ENCODE measurements around the gene RAG1. TPM values are rescaled to one million over a fixed set of nuclear protein-coding genes. Genes with fewer than 3 reads are reported as not detected.

RAG1 gene
- total RNA-seq, 2 donors from 2014 or later: 0.39 to 0.50 TPM

GRCh38 chr11:36569095-36569494, 1.3 kb downstream of the RAG1 start:
- H3K27ac Mint-ChIP-seq: no peak overlapping the region
- ATAC-seq (replicated peaks in 1 of 2): no peak
- peaks cover 5% of the 10 kb centered on the region for H3K4me1 Mint-ChIP-seq (ENCODE audit: low read depth)
- no peaks in the 10 kb centered on the region for H3K9me3 Mint-ChIP-seq
- peaks cover 60% of the 10 kb centered on the region for H3K27me3 Mint-ChIP-seq (ENCODE audit: low read depth)
- no peaks in the 10 kb centered on the region for H3K36me3 Mint-ChIP-seq (ENCODE audit: insufficient read depth in 2 of 2)
- no peak for DNase-seq
- H3K4me3 Mint-ChIP-seq: no peak overlapping the region

GRCh38 chr11:36574486-36574885, 6.7 kb downstream of the RAG1 start:
- H3K27ac Mint-ChIP-seq: no peak overlapping the region
- H3K27me3 Mint-ChIP-seq (ENCODE audit: low read depth): peaks cover 37% of the 10 kb centered on the region
- H3K9me3 Mint-ChIP-seq: no peaks in the 10 kb centered on the region
- H3K4me3 Mint-ChIP-seq: no peak overlapping the region
- no peaks in the 10 kb centered on the region for H3K4me1 Mint-ChIP-seq (ENCODE audit: low read depth)
- ATAC-seq (replicated peaks in 1 of 2) (no peak), DNase-seq (no peak)
- no peaks in the 10 kb centered on the region for H3K36me3 Mint-ChIP-seq (ENCODE audit: insufficient read depth in 2 of 2)

- ATAC-seq (replicated peaks in 1 of 2): no peak
- H3K27ac Mint-ChIP-seq: no peak overlapping the region
These were observed 9.6 kb downstream of the RAG1 start for GRCh38 chr11:36577373-36577772.

GRCh38 chr11:36577859-36578258, 10.1 kb downstream of the RAG1 start:
- Mint-ChIP-seq H3K36me3 (ENCODE audit: insufficient read depth in 2 of 2) (peaks cover 2 to 5% of the 10 kb centered on the region in 2 donors), H3K9me3 (peaks cover 6% of the 10 kb centered on the region in 2 donors), H3K4me1 (ENCODE audit: low read depth) (no peaks in the 10 kb centered on the region), H3K27ac (no peak overlapping the region), H3K27me3 (ENCODE audit: low read depth) (peaks cover 7% of the 10 kb centered on the region), H3K4me3 (no peak overlapping the region)
- no peak for DNase-seq
- ATAC-seq (replicated peaks in 1 of 2): no peak

More at GRCh38 chr11:36577373-36577772, 9.6 kb downstream of the RAG1 start:
- peaks cover 6% of the 10 kb centered on the region in 2 donors for H3K9me3 Mint-ChIP-seq
- H3K27me3 Mint-ChIP-seq (ENCODE audit: low read depth): peaks cover 12% of the 10 kb centered on the region
- peaks cover 2 to 5% of the 10 kb centered on the region in 2 donors for H3K36me3 Mint-ChIP-seq (ENCODE audit: insufficient read depth in 2 of 2)
- H3K4me3 Mint-ChIP-seq: no peak overlapping the region
- no peak for DNase-seq
- H3K4me1 Mint-ChIP-seq (ENCODE audit: low read depth): no peaks in the 10 kb centered on the region

- Mint-ChIP-seq H3K27me3 (ENCODE audit: low read depth) (peaks cover 7% of the 10 kb centered on the region), H3K9me3 (peaks cover 6% of the 10 kb centered on the region in 2 donors), H3K27ac (no peak overlapping the region), H3K36me3 (ENCODE audit: insufficient read depth in 2 of 2) (peaks cover 2 to 5% of the 10 kb centered on the region in 2 donors), H3K4me1 (ENCODE audit: low read depth) (no peaks in the 10 kb centered on the region), H3K4me3 (no peak overlapping the region)
- ATAC-seq (replicated peaks in 1 of 2): no peak
- DNase-seq: no peak
These were observed 10.7 kb downstream of the RAG1 start for GRCh38 chr11:36578458-36578857.

GRCh38 chr11:36581536-36581935, 13.7 kb downstream of the RAG1 start:
- ATAC-seq (replicated peaks in 1 of 2) (no peak), DNase-seq (no peak)
- Mint-ChIP-seq H3K4me1 (ENCODE audit: low read depth) (no peaks in the 10 kb centered on the region), H3K4me3 (no peak overlapping the region), H3K27ac (no peak overlapping the region), H3K36me3 (ENCODE audit: insufficient read depth in 2 of 2) (peaks cover 2 to 5% of the 10 kb centered on the region in 2 donors), H3K27me3 (ENCODE audit: low read depth) (peaks cover 7% of the 10 kb centered on the region), H3K9me3 (peaks cover 6% of the 10 kb centered on the region in 2 donors)

- H3K27me3 Mint-ChIP-seq (ENCODE audit: low read depth): peaks cover 6% of the 10 kb centered on the region
- H3K4me3 Mint-ChIP-seq: no peak overlapping the region
- peaks cover 6% of the 10 kb centered on the region in 2 donors for H3K9me3 Mint-ChIP-seq
- ATAC-seq (replicated peaks in 1 of 2): no peak
- DNase-seq: no peak
- H3K36me3 Mint-ChIP-seq (ENCODE audit: insufficient read depth in 2 of 2): peaks cover 2 to 5% of the 10 kb centered on the region in 2 donors
- H3K4me1 Mint-ChIP-seq (ENCODE audit: low read depth): no peaks in the 10 kb centered on the region
- H3K27ac Mint-ChIP-seq: no peak overlapping the region
These were observed 15.9 kb downstream of the RAG1 start for GRCh38 chr11:36583667-36584066.

GRCh38 chr11:36586543-36586942, 18.7 kb downstream of the RAG1 start:
- peak in 1 of 2 donors; percentile 28 for ATAC-seq (replicated peaks in 1 of 2)
- no peak for DNase-seq
- H3K9me3 Mint-ChIP-seq: peaks cover 6% of the 10 kb centered on the region in 2 donors
- no peak overlapping the region for H3K27ac Mint-ChIP-seq
- peaks cover 2 to 5% of the 10 kb centered on the region in 2 donors for H3K36me3 Mint-ChIP-seq (ENCODE audit: insufficient read depth in 2 of 2)
- H3K27me3 Mint-ChIP-seq (ENCODE audit: low read depth): peaks cover 16% of the 10 kb centered on the region
- H3K4me3 Mint-ChIP-seq: no peak overlapping the region
- H3K4me1 Mint-ChIP-seq (ENCODE audit: low read depth): no peaks in the 10 kb centered on the region

GRCh38 chr11:36588099-36588498, 20.3 kb downstream of the RAG1 start:
- Mint-ChIP-seq H3K36me3 (ENCODE audit: insufficient read depth in 2 of 2) (no peaks in the 10 kb centered on the region), H3K4me3 (no peak overlapping the region), H3K4me1 (ENCODE audit: low read depth) (no peaks in the 10 kb centered on the region), H3K27ac (no peak overlapping the region), H3K27me3 (ENCODE audit: low read depth) (peaks cover 19% of the 10 kb centered on the region), H3K9me3 (no peaks in the 10 kb centered on the region)
- DNase-seq: no peak
- no peak for ATAC-seq (replicated peaks in 1 of 2)

GRCh38 chr11:36590513-36590912, 22.7 kb downstream of the RAG1 start:
- Mint-ChIP-seq H3K4me3 (no peak overlapping the region), H3K4me1 (ENCODE audit: low read depth) (peaks cover 10% of the 10 kb centered on the region), H3K9me3 (no peaks in the 10 kb centered on the region), H3K36me3 (ENCODE audit: insufficient read depth in 2 of 2) (no peaks in the 10 kb centered on the region), H3K27me3 (ENCODE audit: low read depth) (peaks cover 33% of the 10 kb centered on the region), H3K27ac (no peak overlapping the region)
- ATAC-seq (replicated peaks in 1 of 2) (no peak), DNase-seq (no peak)

- Mint-ChIP-seq H3K27ac (no peak overlapping the region), H3K4me3 (no peak overlapping the region), H3K36me3 (ENCODE audit: insufficient read depth in 2 of 2) (no peaks in the 10 kb centered on the region), H3K27me3 (ENCODE audit: low read depth) (peaks cover 33% of the 10 kb centered on the region), H3K4me1 (ENCODE audit: low read depth) (peaks cover 10% of the 10 kb centered on the region), H3K9me3 (no peaks in the 10 kb centered on the region)
- ATAC-seq (replicated peaks in 1 of 2): no peak
- no peak for DNase-seq
These were observed 23.6 kb downstream of the RAG1 start for GRCh38 chr11:36591433-36591832.

GRCh38 chr11:36594316-36594989, 26.6 kb downstream of the RAG1 start, which contains the start of gene IFTAP:
Gene IFTAP (plus strand): TSS chr11:36594502. CDS start chr11:36610104, 15,602 bp downstream.
- peak within 1 kb of the TSS; percentile 90 to 93 for H3K4me3 Mint-ChIP-seq
- H3K27me3 Mint-ChIP-seq (ENCODE audit: low read depth): peaks cover 28% of the 10 kb centered on the region
- peaks cover 25% of the 10 kb centered on the region for H3K4me1 Mint-ChIP-seq (ENCODE audit: low read depth)
- H3K27ac Mint-ChIP-seq: peak within 1 kb of the TSS; percentile 46
- H3K9me3 Mint-ChIP-seq: no peaks in the 10 kb centered on the region
- DNase-seq (peak; percentile 11 to 19), ATAC-seq (replicated peaks in 1 of 2) (peak; percentile 75 to 77)
- H3K36me3 Mint-ChIP-seq (ENCODE audit: insufficient read depth in 2 of 2): no peaks in the 10 kb centered on the region

GRCh38 chr11:36596880-36597279, 29.1 kb downstream of the RAG1 start:
- no peaks in the 10 kb centered on the region for H3K36me3 Mint-ChIP-seq (ENCODE audit: insufficient read depth in 2 of 2)
- H3K27ac Mint-ChIP-seq: no peak overlapping the region
- H3K9me3 Mint-ChIP-seq: no peaks in the 10 kb centered on the region
- DNase-seq: no peak
- no peak overlapping the region for H3K4me3 Mint-ChIP-seq
- peak; percentile 60 to 67 for ATAC-seq (replicated peaks in 1 of 2)
- peaks cover 26% of the 10 kb centered on the region for H3K27me3 Mint-ChIP-seq (ENCODE audit: low read depth)
- H3K4me1 Mint-ChIP-seq (ENCODE audit: low read depth): peaks cover 25% of the 10 kb centered on the region

- H3K4me1 Mint-ChIP-seq (ENCODE audit: low read depth): peaks cover 25% of the 10 kb centered on the region
- no peak for DNase-seq
- no peaks in the 10 kb centered on the region for H3K9me3 Mint-ChIP-seq
- H3K27ac Mint-ChIP-seq: no peak within 1 kb of the TSS
- no peaks in the 10 kb centered on the region for H3K36me3 Mint-ChIP-seq (ENCODE audit: insufficient read depth in 2 of 2)
- no peak within 1 kb of the TSS for H3K4me3 Mint-ChIP-seq
- H3K27me3 Mint-ChIP-seq (ENCODE audit: low read depth): peaks cover 26% of the 10 kb centered on the region
- no peak for ATAC-seq (replicated peaks in 1 of 2)
These were observed 30.2 kb downstream of the RAG1 start, which contains the start of gene RAG2 for GRCh38 chr11:36598051-36598450. Gene RAG2 (minus strand): TSS chr11:36598236. CDS start chr11:36594168, 4,068 bp downstream.
